Mammary epithelial cell (primary cell): ENCODE data around the gene NAA15.

Source experiments
- EZH2 ChIP-seq: IDR thresholded peaks from 2 replicates; pipeline ENCODE4 v1.6.1; 2012; ENCODE audit warnings: low read length, inconsistent platforms, borderline replicate concordance
- TF ChIP-seq, protein P1 (sequence below), 2 donors: IDR thresholded peaks in 1 of 2; conservative IDR thresholded peaks in 1 of 2; 2 replicates each; pipeline ENCODE4 v1.5.1; 2011 to 2012; ENCODE audit warnings: inconsistent platforms in 2 of 2, low read length in 2 of 2, mild to moderate bottlenecking in 2 of 2, control low read depth in 1 of 2, low read depth in 1 of 2; ENCODE audit not compliant: insufficient read depth in 1 of 2; ENCODE audit errors: extremely low read depth in 1 of 2

DNA sequence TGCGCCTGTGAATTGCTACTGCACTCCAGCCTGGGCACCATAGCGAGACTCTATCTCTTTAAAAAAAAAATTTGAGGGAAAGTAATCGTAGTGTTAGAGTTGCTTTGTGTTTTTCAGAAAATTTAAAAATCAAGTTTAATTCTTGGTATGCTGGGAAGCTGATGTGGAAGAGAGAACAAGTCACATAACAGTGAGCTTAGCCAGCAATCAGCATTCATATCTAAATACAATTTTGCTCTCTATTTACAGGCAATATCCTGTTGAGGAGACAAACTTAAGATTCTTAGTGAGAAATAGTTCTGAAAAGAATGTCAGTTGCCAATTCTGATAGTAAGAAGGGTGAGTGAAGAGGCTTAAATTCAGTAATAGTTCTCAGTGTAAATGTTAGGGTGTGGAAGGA, 10.6 kb downstream of the NAA15 start:
- TF ChIP-seq, protein P1, sequence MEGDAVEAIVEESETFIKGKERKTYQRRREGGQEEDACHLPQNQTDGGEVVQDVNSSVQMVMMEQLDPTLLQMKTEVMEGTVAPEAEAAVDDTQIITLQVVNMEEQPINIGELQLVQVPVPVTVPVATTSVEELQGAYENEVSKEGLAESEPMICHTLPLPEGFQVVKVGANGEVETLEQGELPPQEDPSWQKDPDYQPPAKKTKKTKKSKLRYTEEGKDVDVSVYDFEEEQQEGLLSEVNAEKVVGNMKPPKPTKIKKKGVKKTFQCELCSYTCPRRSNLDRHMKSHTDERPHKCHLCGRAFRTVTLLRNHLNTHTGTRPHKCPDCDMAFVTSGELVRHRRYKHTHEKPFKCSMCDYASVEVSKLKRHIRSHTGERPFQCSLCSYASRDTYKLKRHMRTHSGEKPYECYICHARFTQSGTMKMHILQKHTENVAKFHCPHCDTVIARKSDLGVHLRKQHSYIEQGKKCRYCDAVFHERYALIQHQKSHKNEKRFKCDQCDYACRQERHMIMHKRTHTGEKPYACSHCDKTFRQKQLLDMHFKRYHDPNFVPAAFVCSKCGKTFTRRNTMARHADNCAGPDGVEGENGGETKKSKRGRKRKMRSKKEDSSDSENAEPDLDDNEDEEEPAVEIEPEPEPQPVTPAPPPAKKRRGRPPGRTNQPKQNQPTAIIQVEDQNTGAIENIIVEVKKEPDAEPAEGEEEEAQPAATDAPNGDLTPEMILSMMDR (conservative IDR thresholded peaks at IDR 0.05 in 1 of 2, IDR thresholded peaks at IDR 0.05 in 1 of 2; ENCODE audit: extremely low read depth in 1 of 2, insufficient read depth in 1 of 2, low read depth in 1 of 2, low read length in 2 of 2), result no peak
- TF ChIP-seq EZH2, result no peak
